GM12878 (cell line): Measurements from ENCODE around the gene ZNF473. TPM values are rescaled to one million over a fixed set of nuclear protein-coding genes. Genes with fewer than 3 reads are reported as not detected.

Experiments
- CBX5 ChIP-seq: sonication (generic); IDR thresholded peaks from 2 replicates; pipeline ENCODE4 v1.6.1; 2016; ENCODE audit warnings: low read depth, moderate library complexity, mild to moderate bottlenecking, inconsistent platforms
- CHD1 ChIP-seq: IDR thresholded peaks from 2 replicates; pipeline ENCODE4 v1.6.1; 2012; ENCODE audit warnings: low read depth, low read length, improper control_type of control experiment
- FOXM1 ChIP-seq: IDR thresholded peaks from 2 replicates; pipeline ENCODE4 v1.6.1; 2012; ENCODE audit warnings: low read depth, mild to moderate bottlenecking, inconsistent platforms, low read length, moderate library complexity
- HDAC2 ChIP-seq: fragments of 200-600 bp; sonication (generic); IDR thresholded peaks from 2 replicates; pipeline ENCODE4 v1.6.1; 2017
- MTA3 ChIP-seq: IDR thresholded peaks from 2 replicates; pipeline ENCODE4 v1.6.1; 2012; ENCODE audit warnings: low read length, inconsistent platforms, borderline replicate concordance
- POU2F2 ChIP-seq: IDR thresholded peaks from 3 replicates; pipeline ENCODE4 v1.6.1; 2011; ENCODE audit warnings: low read depth, mild to moderate bottlenecking, low read length, borderline replicate concordance
- SPI1 ChIP-seq: IDR thresholded peaks from 2 replicates; pipeline ENCODE4 v1.6.1; 2011; ENCODE audit warnings: low read depth, mild to moderate bottlenecking, low read length, moderate library complexity, borderline replicate concordance; ENCODE audit not compliant: insufficient read depth
- SREBF1 ChIP-seq: IDR thresholded peaks from 2 replicates; pipeline ENCODE4 v1.6.1; 2012; ENCODE audit warnings: mild to moderate bottlenecking, low read length
- SUPT20H ChIP-seq: IDR thresholded peaks from 2 replicates; pipeline ENCODE4 v1.6.1; 2011; ENCODE audit warnings: low read depth, mild to moderate bottlenecking, low read length, moderate library complexity, borderline replicate concordance; ENCODE audit not compliant: control insufficient read depth
- polyA plus RNA-seq, 11 experiments: library from polyadenylated mRNA; depleted of rRNA in 4 of 11; unstranded in 6 of 11; stranded (reverse) in 5 of 11; fragments of >200 nt; fragmentation: Nextera tagmentation in 4 of 11; fragmentation: Illumina TruSeq in 1 of 11; extraction: Ambion mirVana in 4 of 11; extraction: Trizol in 1 of 11; gene quantifications; 1 replicate in 1 of 11; 2 replicates in 10 of 11; pipeline versions ENCODE4 v1.2.1 to v1.2.3, GENCODE V29; 2011 to 2016; ENCODE audit warnings: inconsistent platforms in 2 of 11, missing spikeins in 2 of 11, low read depth in 1 of 11
- total RNA-seq, 4 experiments: library from RNA; depleted of rRNA in 3 of 4; stranded (reverse); fragments of >200 nt in 3 of 4; fragmentation: Illumina TruSeq in 1 of 4; extraction: Trizol in 1 of 4; gene quantifications; 2 replicates each; pipeline versions ENCODE4 v1.2.1 to v1.2.3, GENCODE V29; 2013 to 2021
- TF ChIP-seq, protein P1 (sequence below): IDR thresholded peaks from 2 replicates; pipeline ENCODE4 v1.6.1; 2012; ENCODE audit warnings: improper control_type of control experiment, low read depth, low read length; ENCODE audit not compliant: insufficient replicate concordance
- TF ChIP-seq, protein P2 (sequence below): fragments of 450-650 bp; formaldehyde crosslinking; IDR thresholded peaks from 2 replicates; pipeline ENCODE4 v1.4.0; 2022; ENCODE audit warnings: mild to moderate bottlenecking, moderate library complexity
- TF ChIP-seq, protein P3 (sequence below): fragments of 450-650 bp; IDR thresholded peaks from 2 replicates; pipeline ENCODE4 v1.6.1; 2018; ENCODE audit warnings: borderline replicate concordance, mild to moderate bottlenecking; ENCODE audit not compliant: partially characterized antibody
- TF ChIP-seq, protein P4 (sequence below): fragments of 450-650 bp; IDR thresholded peaks from 2 replicates; pipeline ENCODE4 v1.6.1; 2018; ENCODE audit warnings: mild to moderate bottlenecking, low read depth, moderate library complexity; ENCODE audit not compliant: partially characterized antibody

Gene ZNF473
- total and polyA plus RNA-seq, 10 of the 15 experiments (the other 5 are each of a cell fraction or from before 2014, with no cell fraction given) = 2.3 to 14.9 (median 6.3) TPM

DNA sequence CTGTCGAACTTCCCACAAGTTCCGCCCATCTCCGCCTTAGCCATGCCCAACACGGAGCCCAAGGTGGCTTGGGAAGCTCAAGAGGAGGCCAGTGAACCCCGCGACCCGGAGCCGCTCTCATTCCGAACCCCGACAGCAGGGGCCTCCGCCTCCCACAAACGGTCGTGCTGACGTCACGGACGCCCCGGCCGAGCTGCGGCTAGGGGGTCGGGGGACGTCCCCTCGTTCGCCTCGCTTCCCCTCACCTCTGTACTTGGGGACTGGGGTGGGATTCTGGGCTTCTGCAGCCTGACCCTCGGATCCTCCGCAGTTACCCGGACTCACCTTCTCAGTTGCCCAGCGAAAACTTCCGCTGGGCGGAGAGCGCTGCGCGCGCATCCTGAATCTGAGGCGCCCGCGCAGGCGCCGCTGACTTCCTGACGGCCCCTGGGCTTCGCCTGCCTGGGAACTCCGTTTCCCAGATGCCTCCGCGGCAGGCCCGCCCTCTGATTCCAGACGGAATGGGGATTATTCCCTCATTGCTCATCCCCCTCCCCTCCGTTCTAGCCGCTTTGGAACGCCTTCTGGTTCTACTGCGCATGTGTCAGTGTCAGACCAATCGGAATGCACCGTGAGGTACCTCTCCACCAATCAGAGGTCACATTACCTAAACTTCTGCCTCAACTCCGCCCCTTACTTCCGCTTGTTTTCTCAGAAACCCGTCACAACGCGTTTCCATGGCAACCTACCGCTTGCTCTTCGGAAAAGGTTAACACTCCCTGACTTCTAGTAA lies 597 bp upstream of the ZNF473 start, which contains the start of gene VRK3 (continued):
- no peak for TF ChIP-seq POU2F2
- TF ChIP-seq SPI1 = no peak
- TF ChIP-seq CHD1 = no peak; the same call in 1 of the 2 replicates
- no peak for TF ChIP-seq MTA3
- TF ChIP-seq, protein P1, sequence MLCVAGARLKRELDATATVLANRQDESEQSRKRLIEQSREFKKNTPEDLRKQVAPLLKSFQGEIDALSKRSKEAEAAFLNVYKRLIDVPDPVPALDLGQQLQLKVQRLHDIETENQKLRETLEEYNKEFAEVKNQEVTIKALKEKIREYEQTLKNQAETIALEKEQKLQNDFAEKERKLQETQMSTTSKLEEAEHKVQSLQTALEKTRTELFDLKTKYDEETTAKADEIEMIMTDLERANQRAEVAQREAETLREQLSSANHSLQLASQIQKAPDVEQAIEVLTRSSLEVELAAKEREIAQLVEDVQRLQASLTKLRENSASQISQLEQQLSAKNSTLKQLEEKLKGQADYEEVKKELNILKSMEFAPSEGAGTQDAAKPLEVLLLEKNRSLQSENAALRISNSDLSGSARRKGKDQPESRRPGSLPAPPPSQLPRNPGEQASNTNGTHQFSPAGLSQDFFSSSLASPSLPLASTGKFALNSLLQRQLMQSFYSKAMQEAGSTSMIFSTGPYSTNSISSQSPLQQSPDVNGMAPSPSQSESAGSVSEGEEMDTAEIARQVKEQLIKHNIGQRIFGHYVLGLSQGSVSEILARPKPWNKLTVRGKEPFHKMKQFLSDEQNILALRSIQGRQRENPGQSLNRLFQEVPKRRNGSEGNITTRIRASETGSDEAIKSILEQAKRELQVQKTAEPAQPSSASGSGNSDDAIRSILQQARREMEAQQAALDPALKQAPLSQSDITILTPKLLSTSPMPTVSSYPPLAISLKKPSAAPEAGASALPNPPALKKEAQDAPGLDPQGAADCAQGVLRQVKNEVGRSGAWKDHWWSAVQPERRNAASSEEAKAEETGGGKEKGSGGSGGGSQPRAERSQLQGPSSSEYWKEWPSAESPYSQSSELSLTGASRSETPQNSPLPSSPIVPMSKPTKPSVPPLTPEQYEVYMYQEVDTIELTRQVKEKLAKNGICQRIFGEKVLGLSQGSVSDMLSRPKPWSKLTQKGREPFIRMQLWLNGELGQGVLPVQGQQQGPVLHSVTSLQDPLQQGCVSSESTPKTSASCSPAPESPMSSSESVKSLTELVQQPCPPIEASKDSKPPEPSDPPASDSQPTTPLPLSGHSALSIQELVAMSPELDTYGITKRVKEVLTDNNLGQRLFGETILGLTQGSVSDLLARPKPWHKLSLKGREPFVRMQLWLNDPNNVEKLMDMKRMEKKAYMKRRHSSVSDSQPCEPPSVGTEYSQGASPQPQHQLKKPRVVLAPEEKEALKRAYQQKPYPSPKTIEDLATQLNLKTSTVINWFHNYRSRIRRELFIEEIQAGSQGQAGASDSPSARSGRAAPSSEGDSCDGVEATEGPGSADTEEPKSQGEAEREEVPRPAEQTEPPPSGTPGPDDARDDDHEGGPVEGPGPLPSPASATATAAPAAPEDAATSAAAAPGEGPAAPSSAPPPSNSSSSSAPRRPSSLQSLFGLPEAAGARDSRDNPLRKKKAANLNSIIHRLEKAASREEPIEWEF = no peak
- TF ChIP-seq, protein P2, sequence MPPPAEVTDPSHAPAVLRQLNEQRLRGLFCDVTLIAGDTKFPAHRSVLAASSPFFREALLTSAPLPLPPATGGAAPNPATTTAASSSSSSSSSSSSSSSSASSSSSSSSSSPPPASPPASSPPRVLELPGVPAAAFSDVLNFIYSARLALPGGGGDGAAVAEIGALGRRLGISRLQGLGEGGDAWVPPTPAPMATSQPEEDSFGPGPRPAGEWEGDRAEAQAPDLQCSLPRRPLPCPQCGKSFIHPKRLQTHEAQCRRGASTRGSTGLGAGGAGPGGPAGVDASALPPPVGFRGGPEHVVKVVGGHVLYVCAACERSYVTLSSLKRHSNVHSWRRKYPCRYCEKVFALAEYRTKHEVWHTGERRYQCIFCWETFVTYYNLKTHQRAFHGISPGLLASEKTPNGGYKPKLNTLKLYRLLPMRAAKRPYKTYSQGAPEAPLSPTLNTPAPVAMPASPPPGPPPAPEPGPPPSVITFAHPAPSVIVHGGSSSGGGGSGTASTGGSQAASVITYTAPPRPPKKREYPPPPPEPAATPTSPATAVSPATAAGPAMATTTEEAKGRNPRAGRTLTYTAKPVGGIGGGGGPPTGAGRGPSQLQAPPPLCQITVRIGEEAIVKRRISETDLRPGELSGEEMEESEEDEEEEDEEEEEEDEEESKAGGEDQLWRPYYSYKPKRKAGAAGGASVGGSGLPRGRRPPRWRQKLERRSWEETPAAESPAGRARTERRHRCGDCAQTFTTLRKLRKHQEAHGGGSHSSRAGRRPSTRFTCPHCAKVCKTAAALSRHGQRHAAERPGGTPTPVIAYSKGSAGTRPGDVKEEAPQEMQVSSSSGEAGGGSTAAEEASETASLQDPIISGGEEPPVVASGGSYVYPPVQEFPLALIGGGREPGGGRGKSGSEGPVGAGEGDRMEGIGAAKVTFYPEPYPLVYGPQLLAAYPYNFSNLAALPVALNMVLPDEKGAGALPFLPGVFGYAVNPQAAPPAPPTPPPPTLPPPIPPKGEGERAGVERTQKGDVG = no peak
- TF ChIP-seq FOXM1 = no peak
- no peak for TF ChIP-seq SUPT20H
- TF ChIP-seq, protein P3, sequence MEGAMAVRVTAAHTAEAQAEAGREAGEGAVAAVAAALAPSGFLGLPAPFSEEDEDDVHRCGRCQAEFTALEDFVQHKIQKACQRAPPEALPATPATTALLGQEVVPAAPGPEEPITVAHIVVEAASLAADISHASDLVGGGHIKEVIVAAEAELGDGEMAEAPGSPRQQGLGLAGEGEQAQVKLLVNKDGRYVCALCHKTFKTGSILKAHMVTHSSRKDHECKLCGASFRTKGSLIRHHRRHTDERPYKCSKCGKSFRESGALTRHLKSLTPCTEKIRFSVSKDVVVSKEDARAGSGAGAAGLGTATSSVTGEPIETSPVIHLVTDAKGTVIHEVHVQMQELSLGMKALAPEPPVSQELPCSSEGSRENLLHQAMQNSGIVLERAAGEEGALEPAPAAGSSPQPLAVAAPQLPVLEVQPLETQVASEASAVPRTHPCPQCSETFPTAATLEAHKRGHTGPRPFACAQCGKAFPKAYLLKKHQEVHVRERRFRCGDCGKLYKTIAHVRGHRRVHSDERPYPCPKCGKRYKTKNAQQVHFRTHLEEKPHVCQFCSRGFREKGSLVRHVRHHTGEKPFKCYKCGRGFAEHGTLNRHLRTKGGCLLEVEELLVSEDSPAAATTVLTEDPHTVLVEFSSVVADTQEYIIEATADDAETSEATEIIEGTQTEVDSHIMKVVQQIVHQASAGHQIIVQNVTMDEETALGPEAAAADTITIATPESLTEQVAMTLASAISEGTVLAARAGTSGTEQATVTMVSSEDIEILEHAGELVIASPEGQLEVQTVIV = peak; percentile 14
- TF ChIP-seq SREBF1 = no peak
- no peak for TF ChIP-seq HDAC2
- TF ChIP-seq CBX5 = no peak
- TF ChIP-seq, protein P4, sequence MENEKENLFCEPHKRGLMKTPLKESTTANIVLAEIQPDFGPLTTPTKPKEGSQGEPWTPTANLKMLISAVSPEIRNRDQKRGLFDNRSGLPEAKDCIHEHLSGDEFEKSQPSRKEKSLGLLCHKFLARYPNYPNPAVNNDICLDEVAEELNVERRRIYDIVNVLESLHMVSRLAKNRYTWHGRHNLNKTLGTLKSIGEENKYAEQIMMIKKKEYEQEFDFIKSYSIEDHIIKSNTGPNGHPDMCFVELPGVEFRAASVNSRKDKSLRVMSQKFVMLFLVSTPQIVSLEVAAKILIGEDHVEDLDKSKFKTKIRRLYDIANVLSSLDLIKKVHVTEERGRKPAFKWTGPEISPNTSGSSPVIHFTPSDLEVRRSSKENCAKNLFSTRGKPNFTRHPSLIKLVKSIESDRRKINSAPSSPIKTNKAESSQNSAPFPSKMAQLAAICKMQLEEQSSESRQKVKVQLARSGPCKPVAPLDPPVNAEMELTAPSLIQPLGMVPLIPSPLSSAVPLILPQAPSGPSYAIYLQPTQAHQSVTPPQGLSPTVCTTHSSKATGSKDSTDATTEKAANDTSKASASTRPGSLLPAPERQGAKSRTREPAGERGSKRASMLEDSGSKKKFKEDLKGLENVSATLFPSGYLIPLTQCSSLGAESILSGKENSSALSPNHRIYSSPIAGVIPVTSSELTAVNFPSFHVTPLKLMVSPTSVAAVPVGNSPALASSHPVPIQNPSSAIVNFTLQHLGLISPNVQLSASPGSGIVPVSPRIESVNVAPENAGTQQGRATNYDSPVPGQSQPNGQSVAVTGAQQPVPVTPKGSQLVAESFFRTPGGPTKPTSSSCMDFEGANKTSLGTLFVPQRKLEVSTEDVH = no peak
